Tibial nerve (tissue), 4 donors: ENCODE measurements around the gene ADD3.

ENCODE experiments used
- CTCF ChIP-seq, 5 experiments: fragments of 200-600 bp in 3 of 5; fragments of 450-650 bp in 2 of 5; sonication (generic) in 3 of 5; IDR thresholded peaks; one replicate each; pipeline ENCODE4 v1.5.1; 2016 to 2019; ENCODE audit warnings: antibody characterized with exemption in 5 of 5, mild to moderate bottlenecking in 3 of 5, moderate library complexity in 2 of 5
- EP300 ChIP-seq, 2 donors: sonication (generic); formaldehyde crosslinking; IDR thresholded peaks; one replicate each; pipeline ENCODE4 v1.6.1; 2017; ENCODE audit warnings: antibody characterized with exemption in 2 of 2, mild to moderate bottlenecking in 1 of 2
- POLR2A ChIP-seq, 2 donors: fragments of 450-650 bp; IDR thresholded peaks; one replicate each; pipeline ENCODE4 v1.6.1; 2017; ENCODE audit warnings: antibody characterized with exemption in 2 of 2, mild to moderate bottlenecking in 2 of 2, moderate library complexity in 2 of 2

GRCh38 chr10:110093722-110094121 is 85.9 kb downstream of the ADD3 start:
- TF ChIP-seq CTCF (IDR thresholded peaks at IDR 0.05) (no peak), POLR2A (IDR thresholded peaks at IDR 0.05) (no peak), EP300 (IDR thresholded peaks at IDR 0.05) (no peak)
